HG03025 (cell line): ENCODE measurements around the gene SGIP1.
"Not testable (repeated sequence)": the region's sequence is repeated elsewhere in the genome, so short reads cannot be mapped to it uniquely, and the experiment has no call there.

Experiments
- ATAC-seq: cut with Tn5 transposase; IDR thresholded peaks from one replicate; pipeline ENCODE4 v1.9.1; 2021; ENCODE audit warnings: mild to moderate bottlenecking, moderate library complexity; ENCODE audit not compliant: unreplicated experiment, low FRiP score

The SGIP1 gene

GRCh38 chr1:66712839-66713238, 178.9 kb downstream of the SGIP1 start:
- ATAC-seq: no peak

GRCh38 chr1:66723985-66724384, 190.0 kb downstream of the SGIP1 start:
- ATAC-seq: no peak

- peak; percentile 69 for ATAC-seq
Measured at GRCh38 chr1:66725885-66726665, 192.1 kb downstream of the SGIP1 start.

- ATAC-seq: no peak
Measured at GRCh38 chr1:66728021-66728420, 194.1 kb downstream of the SGIP1 start.

GRCh38 chr1:66728716-66729115, 194.8 kb downstream of the SGIP1 start:
- ATAC-seq: not testable (repeated sequence)

- no peak for ATAC-seq
Measured at GRCh38 chr1:66729119-66729518, 195.2 kb downstream of the SGIP1 start.

GRCh38 chr1:66729523-66729922, 195.6 kb downstream of the SGIP1 start:
- no peak for ATAC-seq

GRCh38 chr1:66730462-66730861, 196.5 kb downstream of the SGIP1 start:
- ATAC-seq: no peak

GRCh38 chr1:66731170-66731865, 197.4 kb downstream of the SGIP1 start:
- ATAC-seq: no peak

- ATAC-seq: no peak
Measured at GRCh38 chr1:66732407-66733166, 198.6 kb downstream of the SGIP1 start.

GRCh38 chr1:66733348-66734017, 199.5 kb downstream of the SGIP1 start:
- no peak for ATAC-seq

- ATAC-seq: not testable (repeated sequence)
Measured at GRCh38 chr1:66734531-66734930, 200.6 kb downstream of the SGIP1 start.

GRCh38 chr1:66737836-66738235, 203.9 kb downstream of the SGIP1 start:
- ATAC-seq: no peak

- no peak for ATAC-seq
Measured at GRCh38 chr1:66739401-66740157, 205.6 kb downstream of the SGIP1 start.

- ATAC-seq: no peak
Measured at GRCh38 chr1:66745451-66745850, 211.5 kb downstream of the SGIP1 start.

- ATAC-seq: no peak
Measured at GRCh38 chr1:66747501-66747900, 213.5 kb downstream of the SGIP1 start.

- ATAC-seq: no peak
Measured at GRCh38 chr1:66750577-66750976, 216.6 kb downstream of the SGIP1 start.

- ATAC-seq: no peak
Measured at GRCh38 chr1:66751160-66751559, 217.2 kb downstream of the SGIP1 start.

GRCh38 chr1:66752000-66752592, 218.1 kb downstream of the SGIP1 start, which contains the start of gene DYNLT5:
Gene DYNLT5, plus strand, starts transcription at chr1:66752459. Its CDS starts 2,200 bp downstream, at chr1:66754659.
- ATAC-seq: no peak
